Measurements from ENCODE around the gene RALGPS1.

The RALGPS1 gene

GRCh38 chr9:127112735-127113161 is 198.2 kb downstream of the RALGPS1 start:
- no peak overlapping the region for H3K9ac ChIP-seq (ENCODE audit: low read length)
- no peaks in the 10 kb centered on the region for H3K9me3 ChIP-seq (ENCODE audit: insufficient read depth, low read length)
- no peak for TF ChIP-seq EZH2phosphoT487 (IDR thresholded peaks at IDR 0.05; ENCODE audit: low read depth)
- TF ChIP-seq CTCF (IDR thresholded peaks at IDR 0.05; ENCODE audit: low read depth, low read length), result no peak
- H3K79me2 ChIP-seq (ENCODE audit: low read length), result no peaks in the 10 kb centered on the region
- no peaks in the 10 kb centered on the region for H4K20me1 ChIP-seq (ENCODE audit: insufficient read depth, low read length)
- H3K27me3 ChIP-seq (ENCODE audit: low read depth, low read length), result no peaks in the 10 kb centered on the region; the same call in 1 of the 2 replicates
- H3K4me1 ChIP-seq (ENCODE audit: low read length), result no peaks in the 10 kb centered on the region
- no peak overlapping the region for H3K27ac ChIP-seq (ENCODE audit: low read length)
- H2AFZ ChIP-seq (ENCODE audit: low read depth, low read length), result no peak overlapping the region
- no peak overlapping the region for H3K4me3 ChIP-seq (ENCODE audit: low read length)
- no peaks in the 10 kb centered on the region for H3K36me3 ChIP-seq (replicated peaks; ENCODE audit: low read depth, low read length)
- no peak overlapping the region for H3K4me2 ChIP-seq (ENCODE audit: low read length)

GRCh38 chr9:127113191-127113972 is 198.8 kb downstream of the RALGPS1 start:
- Histone ChIP-seq H3K4me3 (ENCODE audit: low read length) (no peak overlapping the region), H3K9ac (ENCODE audit: low read length) (no peak overlapping the region), H4K20me1 (ENCODE audit: insufficient read depth, low read length) (no peaks in the 10 kb centered on the region), H3K27ac (ENCODE audit: low read length) (no peak overlapping the region), H3K9me3 (ENCODE audit: insufficient read depth, low read length) (no peaks in the 10 kb centered on the region), H3K36me3 (replicated peaks; ENCODE audit: low read depth, low read length) (no peaks in the 10 kb centered on the region), H3K79me2 (ENCODE audit: low read length) (no peaks in the 10 kb centered on the region), H2AFZ (ENCODE audit: low read depth, low read length) (no peak overlapping the region), H3K27me3 (ENCODE audit: low read depth, low read length) (no peaks in the 10 kb centered on the region; the same call in 1 of the 2 replicates), H3K4me2 (ENCODE audit: low read length) (no peak overlapping the region), H3K4me1 (ENCODE audit: low read length) (no peaks in the 10 kb centered on the region)
- TF ChIP-seq CTCF (IDR thresholded peaks at IDR 0.05; ENCODE audit: low read depth, low read length) (no peak), EZH2phosphoT487 (IDR thresholded peaks at IDR 0.05; ENCODE audit: low read depth) (no peak)

DNA sequence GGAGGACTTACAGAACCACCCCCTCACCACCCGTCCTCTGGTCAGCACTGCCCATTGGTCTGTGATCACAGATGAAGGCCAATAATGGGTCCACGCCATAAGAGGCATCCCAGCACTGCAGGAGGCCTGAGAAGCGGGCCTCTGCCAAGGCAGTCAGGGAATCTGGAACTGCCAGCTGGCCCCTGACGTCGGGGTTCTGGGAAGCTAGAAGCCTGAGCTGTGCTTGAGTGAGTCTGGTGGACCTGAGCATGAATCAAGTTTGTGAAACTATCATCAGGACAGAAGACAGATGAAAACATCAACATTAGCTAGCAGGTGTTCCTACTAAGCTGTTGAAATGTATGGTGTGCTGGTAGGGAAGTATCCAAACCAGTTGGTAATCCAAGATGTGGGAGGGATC is 200.0 kb downstream of the RALGPS1 start:
- Histone ChIP-seq H2AFZ (ENCODE audit: low read depth, low read length) (no peak overlapping the region), H3K27ac (ENCODE audit: low read length) (no peak overlapping the region), H3K4me3 (ENCODE audit: low read length) (no peak overlapping the region), H3K4me2 (ENCODE audit: low read length) (no peak overlapping the region), H3K9me3 (ENCODE audit: insufficient read depth, low read length) (no peaks in the 10 kb centered on the region), H3K9ac (ENCODE audit: low read length) (no peak overlapping the region), H4K20me1 (ENCODE audit: insufficient read depth, low read length) (no peaks in the 10 kb centered on the region), H3K79me2 (ENCODE audit: low read length) (no peaks in the 10 kb centered on the region), H3K4me1 (ENCODE audit: low read length) (peaks cover 11% of the 10 kb centered on the region), H3K27me3 (ENCODE audit: low read depth, low read length) (no peaks in the 10 kb centered on the region), H3K36me3 (replicated peaks; ENCODE audit: low read depth, low read length) (no peaks in the 10 kb centered on the region)
- TF ChIP-seq EZH2phosphoT487 (IDR thresholded peaks at IDR 0.05; ENCODE audit: low read depth) (no peak), CTCF (IDR thresholded peaks at IDR 0.05; ENCODE audit: low read depth, low read length) (no peak)

DNA sequence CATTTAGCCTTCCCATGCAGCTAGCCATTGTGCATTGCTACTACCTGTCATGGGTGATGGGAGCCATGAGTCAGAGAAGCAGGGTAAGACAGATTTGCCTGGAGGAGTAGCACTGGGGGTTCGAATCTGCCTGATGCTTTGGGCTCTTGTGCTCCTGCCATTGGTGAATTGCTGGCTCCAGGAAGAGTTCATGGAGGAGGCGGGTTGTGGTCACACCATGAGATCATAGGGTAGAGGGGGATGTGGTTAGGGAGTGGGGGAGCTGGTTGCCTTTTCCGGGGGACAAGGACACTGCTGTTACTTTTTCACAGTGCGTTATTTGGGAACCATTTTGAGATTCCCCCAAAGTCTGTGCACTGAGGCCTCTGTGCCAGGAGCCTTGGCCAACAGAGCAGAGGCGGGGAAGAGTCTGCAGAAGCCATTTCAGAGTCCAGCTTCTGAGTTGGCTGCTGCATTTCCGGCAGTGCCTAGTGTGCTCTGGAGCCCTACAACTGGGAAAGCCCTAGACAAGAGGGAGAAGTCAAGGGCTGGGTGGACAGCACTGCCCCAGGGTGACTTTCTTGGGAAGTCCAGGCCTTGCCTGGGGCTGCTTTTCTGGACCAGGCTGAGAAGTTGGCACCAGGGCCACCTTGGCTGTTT is 201.6 kb downstream of the RALGPS1 start:
- H3K27ac ChIP-seq (ENCODE audit: low read length), result no peak overlapping the region
- H3K4me1 ChIP-seq (ENCODE audit: low read length), result peaks cover 11% of the 10 kb centered on the region
- H3K27me3 ChIP-seq (ENCODE audit: low read depth, low read length), result no peaks in the 10 kb centered on the region
- no peaks in the 10 kb centered on the region for H3K9me3 ChIP-seq (ENCODE audit: insufficient read depth, low read length)
- H2AFZ ChIP-seq (ENCODE audit: low read depth, low read length), result no peak overlapping the region
- no peak overlapping the region for H3K4me3 ChIP-seq (ENCODE audit: low read length)
- H3K9ac ChIP-seq (ENCODE audit: low read length), result no peak overlapping the region
- TF ChIP-seq CTCF (IDR thresholded peaks at IDR 0.05; ENCODE audit: low read depth, low read length) (no peak), EZH2phosphoT487 (IDR thresholded peaks at IDR 0.05; ENCODE audit: low read depth) (no peak)
- H3K79me2 ChIP-seq (ENCODE audit: low read length), result no peaks in the 10 kb centered on the region
- H4K20me1 ChIP-seq (ENCODE audit: insufficient read depth, low read length), result no peaks in the 10 kb centered on the region
- no peak overlapping the region for H3K4me2 ChIP-seq (ENCODE audit: low read length)
- H3K36me3 ChIP-seq (replicated peaks; ENCODE audit: low read depth, low read length), result no peaks in the 10 kb centered on the region

All from OCI-LY3 (cell line).